GM19452 (cell line): ENCODE measurements around the gene HAPLN1.

Experiments used
- ATAC-seq: cut with Tn5 transposase; IDR thresholded peaks from one replicate; pipeline ENCODE4 v1.9.1; 2021; ENCODE audit not compliant: unreplicated experiment

HAPLN1 gene

GRCh38 chr5:83644301-83644700, 76.4 kb downstream of the HAPLN1 start:
- ATAC-seq, result no peak

GRCh38 chr5:83641946-83642345, 78.7 kb downstream of the HAPLN1 start:
- no peak for ATAC-seq

DNA sequence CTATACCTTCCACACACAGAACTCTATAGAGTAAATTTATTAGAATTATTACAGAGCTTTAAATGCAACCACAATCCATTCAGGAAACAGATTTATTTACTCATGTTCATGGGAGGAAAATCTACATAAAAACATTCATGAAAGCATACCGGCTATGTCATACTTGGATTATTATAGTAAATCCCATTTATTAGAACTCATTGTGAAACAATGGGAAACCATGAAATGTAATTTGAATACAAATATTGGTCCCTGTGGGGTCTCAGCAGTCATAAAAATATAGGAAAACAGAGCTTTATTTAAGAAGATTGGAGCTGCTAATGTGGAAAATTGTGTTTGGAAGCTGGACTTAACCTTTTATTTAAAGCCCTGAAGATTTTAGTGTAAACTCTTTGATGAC, 80.7 kb downstream of the HAPLN1 start:
- ATAC-seq, result no peak

- no peak for ATAC-seq
Observed at GRCh38 chr5:83636156-83636555, 84.5 kb downstream of the HAPLN1 start.

DNA sequence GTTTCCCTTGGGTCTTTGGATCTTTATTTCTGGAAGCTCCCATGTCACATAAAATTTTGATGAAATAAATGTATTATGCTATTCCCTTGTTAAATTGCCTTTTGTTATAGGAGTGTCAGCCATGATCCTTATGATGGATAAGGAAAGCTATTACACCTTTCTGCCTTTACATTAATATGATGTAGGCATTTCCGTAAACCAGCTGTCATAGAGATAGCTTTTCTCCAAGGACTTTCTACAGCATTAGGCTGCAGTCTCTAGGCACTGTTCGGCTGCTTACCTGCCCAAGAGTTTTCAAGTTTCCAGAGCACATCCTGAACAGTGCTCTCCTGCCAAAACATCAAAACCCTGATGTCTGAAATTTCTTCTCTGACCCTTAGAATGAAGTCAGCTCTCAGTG, 87.4 kb downstream of the HAPLN1 start:
- no peak for ATAC-seq

GRCh38 chr5:83632874-83633273, 87.8 kb downstream of the HAPLN1 start:
- no peak for ATAC-seq

- ATAC-seq, result no peak
Observed at GRCh38 chr5:83628360-83628759, 92.3 kb downstream of the HAPLN1 start.

DNA sequence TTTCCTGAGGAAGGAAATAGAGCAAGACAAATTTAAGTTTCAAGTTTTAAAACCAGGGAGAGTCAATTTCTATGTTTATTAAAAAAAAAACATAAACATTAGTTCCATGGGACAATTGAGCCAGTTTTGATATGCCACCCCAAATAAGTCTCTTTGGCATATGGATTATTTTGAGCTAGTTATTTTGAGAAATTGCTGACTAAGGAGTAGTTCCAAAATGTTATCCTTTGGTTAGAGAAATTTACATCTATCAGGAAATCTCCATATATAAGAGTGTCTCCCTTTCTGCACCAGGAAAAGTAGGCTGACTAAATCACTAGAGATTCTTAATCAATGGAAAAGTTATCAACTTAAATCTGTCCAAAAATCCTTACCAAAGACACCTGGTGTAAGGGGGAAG, 105.8 kb downstream of the HAPLN1 start:
- ATAC-seq, result no peak

DNA sequence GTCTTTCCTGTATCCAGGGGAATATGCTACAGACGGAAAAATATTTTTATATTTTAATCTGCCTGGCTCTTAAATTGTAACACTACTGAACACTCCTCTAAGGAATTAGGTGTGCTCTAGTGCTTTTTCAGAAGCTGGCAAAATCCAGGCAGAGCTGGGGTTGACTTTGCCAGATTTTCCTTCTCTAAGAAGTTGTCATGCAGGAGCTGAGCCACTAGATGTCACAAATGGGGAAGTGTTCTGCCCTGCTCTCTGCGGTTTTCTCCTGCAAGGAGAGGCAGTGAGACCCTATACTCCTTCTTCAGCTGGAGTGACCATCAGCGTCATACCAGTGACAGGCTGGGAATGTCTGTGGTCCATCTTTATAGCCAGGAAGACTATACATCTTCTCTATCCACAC, 112.5 kb downstream of the HAPLN1 start:
- ATAC-seq, result no peak

- no peak for ATAC-seq
Observed at GRCh38 chr5:83595217-83595616, 125.4 kb downstream of the HAPLN1 start.

- ATAC-seq, result no peak
Observed at GRCh38 chr5:83590966-83591365, 129.7 kb downstream of the HAPLN1 start.

GRCh38 chr5:83589786-83590185, 130.9 kb downstream of the HAPLN1 start:
- no peak for ATAC-seq
